ENCODE measurements around the gene KIF15.

KIF15 gene

GRCh38 chr3:44825264-44825925, 63.8 kb downstream of the KIF15 start:
- CTCF ChIA-PET, result no interaction called here
- POLR2A ChIA-PET, result no interaction called here
- H3K36me3 ChIP-seq (ENCODE audit: control insufficient read depth in 2 of 2, insufficient read depth in 1 of 2, low read length in 2 of 2), result peaks cover 5 to 63% of the 10 kb centered on the region in 2 experiments; a peak in 2 of 3 replicates
- H3K4me1 ChIP-seq (ENCODE audit: control insufficient read depth, insufficient read depth, low read length), result no peaks in the 10 kb centered on the region
- H3K4me3 ChIP-seq (ENCODE audit: low read depth, low read length), result no peak overlapping the region
- H3K9me3 ChIP-seq (ENCODE audit: control insufficient read depth, insufficient read depth, low read depth, low read length), result no peaks in the 10 kb centered on the region
- H3K27ac ChIP-seq (ENCODE audit: extremely low read depth, low read depth, low read length), result no peak overlapping the region
- TF ChIP-seq PRDM4 (tag by site-specific recombination; IDR thresholded peaks at IDR 0.05), result no peak
- TF ChIP-seq ZNF366 (tag by site-specific recombination; conservative IDR thresholded peaks at IDR 0.05), result no peak
- no peak for TF ChIP-seq ZNF416 (tag by site-specific recombination; IDR thresholded peaks at IDR 0.05)
- no peak for TF ChIP-seq ZNF776 (tag by site-specific recombination; IDR thresholded peaks at IDR 0.05; ENCODE audit: borderline replicate concordance)
- no peak for TF ChIP-seq ZNF558 (tag by site-specific recombination; IDR thresholded peaks at IDR 0.05)
- no peak for TF ChIP-seq ZNF701 (tag by site-specific recombination; IDR thresholded peaks at IDR 0.05)
- no peak for TF ChIP-seq KLF7 (tag by site-specific recombination; IDR thresholded peaks at IDR 0.05; ENCODE audit: borderline replicate concordance)
- no peak for TF ChIP-seq ZNF629 (tag by site-specific recombination; IDR thresholded peaks at IDR 0.05)
- no peak for TF ChIP-seq ZSCAN16 (tag by site-specific recombination; IDR thresholded peaks at IDR 0.05)
- TF ChIP-seq PRDM2 (tag by site-specific recombination; IDR thresholded peaks at IDR 0.05; ENCODE audit: borderline replicate concordance), result no peak
- no peak for TF ChIP-seq KLF16 (tag by site-specific recombination; IDR thresholded peaks at IDR 0.05)

DNA sequence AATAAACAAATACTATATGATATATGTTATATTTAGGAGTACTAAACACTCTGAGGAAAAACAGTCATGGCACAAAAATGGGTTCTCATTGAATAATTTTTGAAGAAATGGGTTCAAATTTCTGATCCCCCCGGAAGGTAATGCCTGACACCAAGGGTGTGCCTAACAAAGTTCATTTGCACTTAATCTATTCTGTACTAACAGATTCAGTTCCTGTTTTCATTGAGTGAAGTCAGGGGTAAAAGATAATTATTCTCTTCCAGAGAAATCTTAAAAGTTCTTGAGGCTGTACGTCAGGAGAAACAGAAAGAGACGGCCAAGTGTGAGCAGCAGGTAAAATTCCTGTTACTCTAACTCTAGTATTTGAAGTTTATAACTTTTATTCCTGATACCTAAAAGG, 65.6 kb downstream of the KIF15 start:
- no peaks in the 10 kb centered on the region for H3K4me1 ChIP-seq (ENCODE audit: control insufficient read depth, insufficient read depth, low read length)
- no peak overlapping the region for H3K27ac ChIP-seq (ENCODE audit: extremely low read depth, low read depth, low read length)
- peaks cover 8 to 81% of the 10 kb centered on the region in 2 experiments; a peak in 2 of 3 replicates for H3K36me3 ChIP-seq (ENCODE audit: control insufficient read depth in 2 of 2, insufficient read depth in 1 of 2, low read length in 2 of 2)
- H3K4me3 ChIP-seq (ENCODE audit: low read depth, low read length), result no peak overlapping the region
- TF ChIP-seq, protein P1, sequence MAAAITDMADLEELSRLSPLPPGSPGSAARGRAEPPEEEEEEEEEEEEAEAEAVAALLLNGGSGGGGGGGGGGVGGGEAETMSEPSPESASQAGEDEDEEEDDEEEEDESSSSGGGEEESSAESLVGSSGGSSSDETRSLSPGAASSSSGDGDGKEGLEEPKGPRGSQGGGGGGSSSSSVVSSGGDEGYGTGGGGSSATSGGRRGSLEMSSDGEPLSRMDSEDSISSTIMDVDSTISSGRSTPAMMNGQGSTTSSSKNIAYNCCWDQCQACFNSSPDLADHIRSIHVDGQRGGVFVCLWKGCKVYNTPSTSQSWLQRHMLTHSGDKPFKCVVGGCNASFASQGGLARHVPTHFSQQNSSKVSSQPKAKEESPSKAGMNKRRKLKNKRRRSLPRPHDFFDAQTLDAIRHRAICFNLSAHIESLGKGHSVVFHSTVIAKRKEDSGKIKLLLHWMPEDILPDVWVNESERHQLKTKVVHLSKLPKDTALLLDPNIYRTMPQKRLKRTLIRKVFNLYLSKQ (tag by site-specific recombination; IDR thresholded peaks at IDR 0.05; ENCODE audit: borderline replicate concordance), result no peak
- TF ChIP-seq ZNF138 (tag by site-specific recombination; IDR thresholded peaks at IDR 0.05; ENCODE audit: borderline replicate concordance), result no peak
- TF ChIP-seq, protein P2, sequence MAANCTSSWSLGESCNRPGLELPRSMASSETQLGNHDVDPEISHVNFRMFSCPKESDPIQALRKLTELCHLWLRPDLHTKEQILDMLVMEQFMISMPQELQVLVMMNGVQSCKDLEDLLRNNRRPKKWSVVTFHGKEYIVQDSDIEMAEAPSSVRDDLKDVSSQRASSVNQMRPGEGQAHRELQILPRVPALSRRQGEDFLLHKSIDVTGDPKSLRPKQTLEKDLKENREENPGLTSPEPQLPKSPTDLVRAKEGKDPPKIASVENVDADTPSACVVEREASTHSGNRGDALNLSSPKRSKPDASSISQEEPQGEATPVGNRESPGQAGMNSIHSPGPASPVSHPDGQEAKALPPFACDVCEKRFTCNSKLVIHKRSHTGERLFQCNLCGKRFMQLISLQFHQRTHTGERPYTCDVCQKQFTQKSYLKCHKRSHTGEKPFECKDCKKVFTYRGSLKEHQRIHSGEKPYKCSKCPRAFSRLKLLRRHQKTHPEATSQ (tag by site-specific recombination; IDR thresholded peaks at IDR 0.05), result no peak
- TF ChIP-seq, protein P3, sequence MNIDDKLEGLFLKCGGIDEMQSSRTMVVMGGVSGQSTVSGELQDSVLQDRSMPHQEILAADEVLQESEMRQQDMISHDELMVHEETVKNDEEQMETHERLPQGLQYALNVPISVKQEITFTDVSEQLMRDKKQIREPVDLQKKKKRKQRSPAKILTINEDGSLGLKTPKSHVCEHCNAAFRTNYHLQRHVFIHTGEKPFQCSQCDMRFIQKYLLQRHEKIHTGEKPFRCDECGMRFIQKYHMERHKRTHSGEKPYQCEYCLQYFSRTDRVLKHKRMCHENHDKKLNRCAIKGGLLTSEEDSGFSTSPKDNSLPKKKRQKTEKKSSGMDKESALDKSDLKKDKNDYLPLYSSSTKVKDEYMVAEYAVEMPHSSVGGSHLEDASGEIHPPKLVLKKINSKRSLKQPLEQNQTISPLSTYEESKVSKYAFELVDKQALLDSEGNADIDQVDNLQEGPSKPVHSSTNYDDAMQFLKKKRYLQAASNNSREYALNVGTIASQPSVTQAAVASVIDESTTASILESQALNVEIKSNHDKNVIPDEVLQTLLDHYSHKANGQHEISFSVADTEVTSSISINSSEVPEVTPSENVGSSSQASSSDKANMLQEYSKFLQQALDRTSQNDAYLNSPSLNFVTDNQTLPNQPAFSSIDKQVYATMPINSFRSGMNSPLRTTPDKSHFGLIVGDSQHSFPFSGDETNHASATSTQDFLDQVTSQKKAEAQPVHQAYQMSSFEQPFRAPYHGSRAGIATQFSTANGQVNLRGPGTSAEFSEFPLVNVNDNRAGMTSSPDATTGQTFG (tag by site-specific recombination; IDR thresholded peaks at IDR 0.05; ENCODE audit: borderline replicate concordance), result no peak
- TF ChIP-seq, protein P4, sequence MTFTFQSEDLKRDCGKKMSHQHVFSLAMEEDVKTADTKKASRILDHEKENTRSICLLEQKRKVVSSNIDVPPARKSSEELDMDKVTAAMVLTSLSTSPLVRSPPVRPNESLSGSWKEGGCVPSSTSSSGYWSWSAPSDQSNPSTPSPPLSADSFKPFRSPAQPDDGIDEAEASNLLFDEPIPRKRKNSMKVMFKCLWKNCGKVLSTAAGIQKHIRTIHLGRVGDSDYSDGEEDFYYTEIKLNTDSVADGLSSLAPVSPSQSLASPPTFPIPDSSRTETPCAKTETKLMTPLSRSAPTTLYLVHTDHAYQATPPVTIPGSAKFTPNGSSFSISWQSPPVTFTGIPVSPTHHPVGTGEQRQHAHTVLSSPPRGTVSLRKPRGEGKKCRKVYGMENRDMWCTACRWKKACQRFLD (tag by site-specific recombination; IDR thresholded peaks at IDR 0.05), result no peak
- no peak for TF ChIP-seq ZNF37A (tag by site-specific recombination; IDR thresholded peaks at IDR 0.05)
- no peak for TF ChIP-seq BCL11B (tag by site-specific recombination; IDR thresholded peaks at IDR 0.05; ENCODE audit: low read depth)
- ChIA-PET POLR2A (no interaction called here), CTCF (no interaction called here)
- no peaks in the 10 kb centered on the region for H3K9me3 ChIP-seq (ENCODE audit: control insufficient read depth, insufficient read depth, low read depth, low read length)
